Heart right ventricle (tissue), 16 donors: ENCODE measurements around the gene POM121L2. TPM values are rescaled to one million over a fixed set of nuclear protein-coding genes. Genes with fewer than 3 reads are reported as not detected.

Experiments
- ATAC-seq, 8 donors: fragments of 200-7000 bp; cut with Tn5 transposase; one replicate each; pipeline ENCODE4 v1.9.1; 2020; ENCODE audit warnings: mild to moderate bottlenecking in 8 of 8, moderate library complexity in 8 of 8, moderate number of reproducible peaks in 1 of 8
- DNase-seq, 2 donors: peaks; one replicate each; pipeline ENCODE4 v3.0.0-alpha.2; 2020
- H3K27ac ChIP-seq, 10 donors: fragments of 200-600 bp; sonication (generic) in 2 of 10; one replicate each; pipeline versions ENCODE4 v1.5.0 to v1.8.0; 2020 to 2022; ENCODE audit warnings: mild to moderate bottlenecking in 3 of 10
- H3K27me3 ChIP-seq, 7 donors: fragments of 200-600 bp; one replicate each; pipeline ENCODE4 v1.8.0; 2021 to 2022; ENCODE audit warnings: mild to moderate bottlenecking in 2 of 7
- H3K36me3 ChIP-seq, 9 donors: fragments of 200-600 bp; sonication (generic) in 1 of 9; one replicate each; pipeline versions ENCODE4 v1.5.0 to v1.8.0; 2020 to 2022; ENCODE audit warnings: mild to moderate bottlenecking in 2 of 9
- H3K4me1 ChIP-seq, 9 donors: fragments of 200-600 bp; sonication (generic) in 1 of 9; one replicate each; pipeline versions ENCODE4 v1.5.0 to v1.8.0; 2020 to 2022; ENCODE audit warnings: mild to moderate bottlenecking in 4 of 9
- H3K4me3 ChIP-seq, 10 donors: fragments of 200-600 bp; sonication (generic) in 2 of 10; one replicate each; pipeline versions ENCODE4 v1.5.0 to v1.8.0; 2020 to 2022; ENCODE audit warnings: mild to moderate bottlenecking in 7 of 10, moderate library complexity in 2 of 10
- H3K9me3 ChIP-seq, 11 donors: fragments of 200-600 bp in 10 of 11; sonication (generic) in 2 of 11; one replicate each; pipeline versions ENCODE4 v1.5.0 to v1.8.0; 2013 to 2022; ENCODE audit warnings: mild to moderate bottlenecking in 2 of 11, control low read depth in 1 of 11, moderate library complexity in 1 of 11
- WGBS, 2 donors: extraction: QIAGEN DNeasy Blood & Tissue Kit; methylation state at CpG; one replicate each; pipeline ENCODE4 v1.1.7; 2013; ENCODE audit warnings: inconsistent platforms in 1 of 2; 5-methylcytosine and 5-hydroxymethylcytosine counted together
- intact Hi-C, 10 donors: fragments of 100-400 bp; cut with DNase I; formaldehyde crosslinking; loops; one replicate each; pipeline versions ENCODE4 v1.11.1 to v1.14.2; 2022
- polyA plus RNA-seq, 2 donors: library from polyadenylated mRNA; stranded (reverse); fragments of 200-250 nt; gene quantifications; one replicate each; pipeline ENCODE4 v1.2.3, GENCODE V29; 2013
- total RNA-seq, 10 donors: library from RNA; stranded (reverse); fragmentation: NEBNext Ultra II Directional in 3 of 10; extraction: Animal tissue kit (Norgen Biotek cat#: 25700) in 3 of 10; gene quantifications; one replicate each; pipeline versions ENCODE4 v1.2.1 to v1.2.4, GENCODE V29; 2021 to 2023
- TF ChIP-seq, protein P1 (sequence below), 9 donors: fragments of 200-600 bp; sonication (generic) in 2 of 9; IDR thresholded peaks; one replicate each; pipeline versions ENCODE4 v1.5.0 to v1.8.0; 2021 to 2022; ENCODE audit warnings: antibody characterized with exemption in 9 of 9, mild to moderate bottlenecking in 5 of 9, moderate library complexity in 1 of 9
- donor health status: Arrhythmogenic right ventricular cardiomyopathy.
- donor health status: ischemic (EF 13 %, LVEDD 7.1; RV severe dilation, severe dysfunction).
- donor health status: healthy with polysubstance abuse.
- donor health status: DM: no; HTN: yes; CAD: no.
- donor health status: DM: no; HTN: no; CAD: no.
- donor health status: ischemic (EF 25% LVEDD 6.9; RV normal size, moderate dysfunction).
- donor health status: ischemic (EF 25% LVEDD 5.7; RV mildly dilated, moderate dysfunction).
- donor health status: healthy.
- donor health status: DM: yes; HTN: yes; CAD: no.
- donor health status: Ischemic cardiomyopathy.
- donor health status: ischemic (EF 35%, LVEDD 5.7; RV mildly dilated, moderate dysfunction).
- donor health status: nonischemic (EF 11% LVEDD 7.7; RV severe dilation, severe dysfunction).
- donor health status: DM: yes; HTN: yes; CAD: no.
- donor health status: PGD.
- donor health status: ischemic (EF 29% LVEDD 5.4; RV normal size, mild dysfunction).
- donor health status: nonischemic (EF 23%, LVEDD 6.1; RV moderate dilation, normal function).

Gene POM121L2
- total and polyA plus RNA-seq, 12 donors = not detected

DNA sequence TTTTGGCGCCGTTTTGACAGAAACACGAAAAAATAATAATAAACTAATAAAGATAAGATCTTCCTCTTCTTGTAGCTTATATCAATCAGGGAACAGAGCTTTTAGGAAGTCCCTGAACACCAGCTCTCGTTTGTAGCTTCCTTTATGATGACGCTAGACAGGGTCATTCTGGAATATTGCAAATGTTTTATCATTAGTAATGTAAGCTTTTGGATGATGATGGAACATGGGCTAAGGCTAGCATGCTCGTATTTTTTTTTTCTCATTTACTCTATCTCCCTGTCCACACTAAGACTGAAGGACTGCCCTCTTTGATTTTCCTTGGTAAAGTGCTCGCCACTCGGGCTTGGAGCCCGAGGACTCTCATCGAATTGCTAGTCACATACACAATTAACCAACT lies 22.1 kb upstream of the POM121L2 start:
- WGBS, 2 donors = 40 to 61% methylated on average over 10 of the region's 10 CpGs

DNA sequence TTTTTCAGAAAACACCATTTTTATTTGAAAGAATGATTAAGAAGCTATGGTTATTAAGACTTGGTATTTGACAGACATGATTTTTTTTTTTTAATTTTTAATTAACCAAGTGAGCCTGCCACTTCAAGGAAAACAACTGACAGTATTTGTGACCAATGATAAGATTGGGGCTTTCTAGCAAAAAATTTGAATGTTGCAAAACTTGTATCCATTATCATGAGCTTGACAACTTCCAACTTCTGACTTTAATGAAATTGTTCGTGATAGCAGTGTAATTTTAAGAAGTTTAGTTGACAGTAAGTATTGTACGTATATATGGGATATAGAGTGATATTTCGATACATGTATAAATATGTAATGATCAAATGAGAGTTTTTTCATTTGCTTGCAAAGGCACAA lies 21.6 kb upstream of the POM121L2 start:
- H3K27ac ChIP-seq = no peak overlapping the region
- ATAC-seq (no peak), DNase-seq (no peak)
- H3K4me1 ChIP-seq = no peaks in the 10 kb centered on the region
- WGBS, 2 donors = 52 to 64% methylated on average over 3 of the region's 3 CpGs
- H3K9me3 ChIP-seq = peaks cover 0 to 13% (median 0%) of the 10 kb centered on the region in 11 donors
- TF ChIP-seq, protein P1, sequence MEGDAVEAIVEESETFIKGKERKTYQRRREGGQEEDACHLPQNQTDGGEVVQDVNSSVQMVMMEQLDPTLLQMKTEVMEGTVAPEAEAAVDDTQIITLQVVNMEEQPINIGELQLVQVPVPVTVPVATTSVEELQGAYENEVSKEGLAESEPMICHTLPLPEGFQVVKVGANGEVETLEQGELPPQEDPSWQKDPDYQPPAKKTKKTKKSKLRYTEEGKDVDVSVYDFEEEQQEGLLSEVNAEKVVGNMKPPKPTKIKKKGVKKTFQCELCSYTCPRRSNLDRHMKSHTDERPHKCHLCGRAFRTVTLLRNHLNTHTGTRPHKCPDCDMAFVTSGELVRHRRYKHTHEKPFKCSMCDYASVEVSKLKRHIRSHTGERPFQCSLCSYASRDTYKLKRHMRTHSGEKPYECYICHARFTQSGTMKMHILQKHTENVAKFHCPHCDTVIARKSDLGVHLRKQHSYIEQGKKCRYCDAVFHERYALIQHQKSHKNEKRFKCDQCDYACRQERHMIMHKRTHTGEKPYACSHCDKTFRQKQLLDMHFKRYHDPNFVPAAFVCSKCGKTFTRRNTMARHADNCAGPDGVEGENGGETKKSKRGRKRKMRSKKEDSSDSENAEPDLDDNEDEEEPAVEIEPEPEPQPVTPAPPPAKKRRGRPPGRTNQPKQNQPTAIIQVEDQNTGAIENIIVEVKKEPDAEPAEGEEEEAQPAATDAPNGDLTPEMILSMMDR (IDR thresholded peaks at IDR 0.05) = no peak
- peaks cover 0 to 62% (median 50%) of the 10 kb centered on the region in 7 donors for H3K27me3 ChIP-seq
- H3K4me3 ChIP-seq = no peak overlapping the region
- H3K36me3 ChIP-seq = no peaks in the 10 kb centered on the region
- intact Hi-C loops = no loop called here

More for the DNA sequence above, 22.1 kb upstream of the POM121L2 start:
- no peaks in the 10 kb centered on the region for H3K4me1 ChIP-seq
- no peaks in the 10 kb centered on the region for H3K36me3 ChIP-seq
- no peak for DNase-seq
- peaks cover 0 to 13% (median 0%) of the 10 kb centered on the region in 11 donors for H3K9me3 ChIP-seq
- H3K4me3 ChIP-seq = no peak overlapping the region
- no peak for ATAC-seq
- TF ChIP-seq, protein P1 (IDR thresholded peaks at IDR 0.05) = no peak
- no peak overlapping the region for H3K27ac ChIP-seq
- intact Hi-C loops = no loop called here
- peaks cover 0 to 57% (median 48%) of the 10 kb centered on the region in 7 donors for H3K27me3 ChIP-seq

DNA sequence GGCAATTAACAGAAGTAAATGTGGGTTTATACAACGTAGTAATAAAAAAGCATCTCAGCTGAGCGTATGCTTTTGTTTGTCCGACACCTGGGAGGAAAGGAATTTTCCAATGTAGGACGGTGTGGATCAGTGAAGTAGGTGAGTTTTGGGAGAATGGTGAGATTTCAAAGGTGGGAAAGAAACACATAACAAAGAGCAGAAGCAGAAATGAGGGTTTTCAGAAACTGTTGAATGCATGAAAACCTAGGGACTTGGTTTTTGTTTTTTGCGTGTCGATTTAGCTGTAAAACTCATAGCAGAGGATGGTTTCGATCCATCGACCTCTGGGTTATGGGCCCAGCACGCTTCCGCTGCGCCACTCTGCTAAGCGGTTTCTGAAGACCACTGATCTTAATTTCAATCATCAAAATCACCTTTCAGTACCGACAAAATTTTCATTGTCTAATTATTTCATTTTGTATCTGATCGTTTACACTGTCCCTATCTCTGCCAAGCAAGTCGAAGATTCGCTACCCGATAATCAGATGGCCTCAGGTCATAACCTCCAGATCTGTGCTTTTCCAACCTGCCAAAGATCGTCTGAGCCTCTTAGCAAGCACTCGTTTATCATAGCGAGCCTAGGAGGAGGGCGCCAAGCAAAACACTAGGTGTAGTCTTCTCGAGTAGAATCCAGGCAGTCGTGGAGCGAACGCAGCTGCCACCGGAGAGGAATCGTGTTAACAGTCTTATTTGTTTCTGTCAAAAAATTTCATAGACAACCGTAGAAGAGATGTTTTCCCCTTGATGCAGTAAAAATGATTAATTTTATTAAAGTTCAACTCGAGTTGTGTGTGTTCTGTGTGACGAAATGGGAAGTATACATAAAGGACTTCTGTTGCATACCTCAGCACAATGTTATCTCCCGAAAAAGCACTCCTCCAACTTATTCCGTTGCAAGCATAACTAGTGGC lies 20.9 kb upstream of the POM121L2 start:
- Histone ChIP-seq H3K27ac (no peak overlapping the region), H3K9me3 (peaks cover 0 to 16% (median 0%) of the 10 kb centered on the region in 11 donors), H3K36me3 (no peaks in the 10 kb centered on the region), H3K27me3 (peaks cover 0 to 68% (median 52%) of the 10 kb centered on the region in 7 donors), H3K4me3 (peak overlapping the region in 5 of 10 donors; percentile 5 to 26 (median 14)), H3K4me1 (no peaks in the 10 kb centered on the region)
- TF ChIP-seq, protein P1 (IDR thresholded peaks at IDR 0.05) = no peak
- WGBS, 2 donors = 9 to 10% methylated on average over 32 of the region's 32 CpGs
- DNase-seq (no peak), ATAC-seq (no peak)
- intact Hi-C loops = no loop called here

DNA sequence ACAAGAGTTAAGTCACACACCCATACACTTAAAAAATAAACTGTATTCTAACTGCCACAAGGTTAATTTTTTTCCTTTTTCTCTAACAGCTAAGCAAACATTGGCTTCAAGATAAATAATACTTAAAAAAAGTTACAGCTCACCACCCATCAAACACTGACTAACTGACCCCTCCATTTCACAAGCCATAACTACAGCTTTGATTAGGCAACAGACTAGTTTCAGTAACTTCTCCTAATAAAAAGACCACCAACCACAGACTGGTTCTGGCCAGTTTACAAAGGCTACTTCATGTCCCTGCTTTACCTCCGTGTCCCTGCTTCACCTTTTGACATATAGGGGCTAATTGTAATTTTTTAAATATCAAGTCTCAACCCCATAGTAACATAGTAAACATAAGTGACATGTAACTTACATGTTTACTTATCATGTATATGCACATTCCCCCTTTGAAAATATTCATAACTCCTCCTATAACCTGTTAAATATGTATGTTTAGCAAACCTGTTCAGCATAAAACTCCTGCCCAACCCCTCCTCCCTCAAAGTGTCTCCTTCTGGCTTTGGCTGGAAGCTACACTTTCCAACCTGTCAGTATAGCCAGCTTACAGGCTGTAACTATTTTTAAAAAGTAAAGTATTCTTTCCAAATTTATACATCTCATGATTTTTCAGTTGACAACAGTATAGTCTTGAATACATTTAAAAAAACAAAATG lies 15.1 kb upstream of the POM121L2 start:
- H3K4me1 ChIP-seq = no peaks in the 10 kb centered on the region
- intact Hi-C loops = no loop called here
- H3K27ac ChIP-seq = no peak overlapping the region
- WGBS, 2 donors = 30 to 33% methylated on average over 1 of the region's 1 CpG
- H3K27me3 ChIP-seq = peaks cover 0 to 94% (median 51%) of the 10 kb centered on the region in 7 donors
- no peaks in the 10 kb centered on the region for H3K36me3 ChIP-seq
- ATAC-seq = no peak
- DNase-seq = no peak
- TF ChIP-seq, protein P1 (IDR thresholded peaks at IDR 0.05) = no peak
- no peak overlapping the region for H3K4me3 ChIP-seq
- peaks cover 0 to 10% (median 0%) of the 10 kb centered on the region in 11 donors for H3K9me3 ChIP-seq
